ENCODE data around the gene SAMD8.
"Not testable (repeated sequence)": the region's sequence is repeated elsewhere in the genome, so short reads cannot be mapped to it uniquely, and the experiment has no call there.

Gene SAMD8

GRCh38 chr10:75126277-75126676, 14.8 kb downstream of the SAMD8 start:
- DNase-seq (ENCODE audit: low read depth in 1 of 2, low spot score in 1 of 2): no peak
- Histone ChIP-seq H3K27ac (replicated peaks) (no peak overlapping the region), H3K27me3 (ENCODE audit: insufficient read depth, poor library complexity, severe bottlenecking) (no peaks in the 10 kb centered on the region), H3K4me3 (replicated peaks; ENCODE audit: insufficient read depth, low read length) (no peak overlapping the region)
- TF ChIP-seq POLR2AphosphoS5 (IDR thresholded peaks at IDR 0.05; ENCODE audit: low read depth): no peak
- no peak for TF ChIP-seq GABPA (IDR thresholded peaks at IDR 0.05; ENCODE audit: low read depth)
- no peak for TF ChIP-seq SPI1 (IDR thresholded peaks at IDR 0.05; ENCODE audit: borderline replicate concordance, low read depth)
- TF ChIP-seq REST (IDR thresholded peaks at IDR 0.05; ENCODE audit: insufficient replicate concordance, low read depth): no peak
- no peak for TF ChIP-seq CTCF (IDR thresholded peaks at IDR 0.05; ENCODE audit: insufficient read depth, low read length)

GRCh38 chr10:75127471-75127870, 16.0 kb downstream of the SAMD8 start:
- no peak for TF ChIP-seq SPI1 (IDR thresholded peaks at IDR 0.05; ENCODE audit: borderline replicate concordance, low read depth)
- Histone ChIP-seq H3K4me3 (replicated peaks; ENCODE audit: insufficient read depth, low read length) (no peak overlapping the region), H3K27ac (replicated peaks) (no peak overlapping the region), H3K27me3 (ENCODE audit: insufficient read depth, poor library complexity, severe bottlenecking) (no peaks in the 10 kb centered on the region)
- no peak for DNase-seq (ENCODE audit: low read depth in 1 of 2, low spot score in 1 of 2)

- not testable (repeated sequence) for H3K27me3 ChIP-seq (ENCODE audit: insufficient read depth, poor library complexity, severe bottlenecking); H3K27ac ChIP-seq (replicated peaks); DNase-seq (ENCODE audit: low read depth in 1 of 2, low spot score in 1 of 2); H3K4me3 ChIP-seq (replicated peaks; ENCODE audit: insufficient read depth, low read length)
Observed at GRCh38 chr10:75128985-75129384, 17.5 kb downstream of the SAMD8 start.

GRCh38 chr10:75129537-75129936, 18.1 kb downstream of the SAMD8 start:
- Histone ChIP-seq H3K27ac (replicated peaks) (no peak overlapping the region), H3K27me3 (ENCODE audit: insufficient read depth, poor library complexity, severe bottlenecking) (no peaks in the 10 kb centered on the region), H3K4me3 (replicated peaks; ENCODE audit: insufficient read depth, low read length) (no peak overlapping the region)
- TF ChIP-seq REST (IDR thresholded peaks at IDR 0.05; ENCODE audit: insufficient replicate concordance, low read depth) (no peak), GABPA (IDR thresholded peaks at IDR 0.05; ENCODE audit: low read depth) (no peak), CTCF (IDR thresholded peaks at IDR 0.05; ENCODE audit: insufficient read depth, low read length) (no peak), SPI1 (IDR thresholded peaks at IDR 0.05; ENCODE audit: borderline replicate concordance, low read depth) (no peak), POLR2AphosphoS5 (IDR thresholded peaks at IDR 0.05; ENCODE audit: low read depth) (no peak)
- no peak for DNase-seq (ENCODE audit: low read depth in 1 of 2, low spot score in 1 of 2)

GRCh38 chr10:75133701-75134100, 22.2 kb downstream of the SAMD8 start:
- H3K27ac ChIP-seq (replicated peaks); H3K27me3 ChIP-seq (ENCODE audit: insufficient read depth, poor library complexity, severe bottlenecking); H3K4me3 ChIP-seq (replicated peaks; ENCODE audit: insufficient read depth, low read length); DNase-seq (ENCODE audit: low read depth in 1 of 2, low spot score in 1 of 2): not testable (repeated sequence)
